ENCODE results near the gene COL4A1.

COL4A1 gene

DNA sequence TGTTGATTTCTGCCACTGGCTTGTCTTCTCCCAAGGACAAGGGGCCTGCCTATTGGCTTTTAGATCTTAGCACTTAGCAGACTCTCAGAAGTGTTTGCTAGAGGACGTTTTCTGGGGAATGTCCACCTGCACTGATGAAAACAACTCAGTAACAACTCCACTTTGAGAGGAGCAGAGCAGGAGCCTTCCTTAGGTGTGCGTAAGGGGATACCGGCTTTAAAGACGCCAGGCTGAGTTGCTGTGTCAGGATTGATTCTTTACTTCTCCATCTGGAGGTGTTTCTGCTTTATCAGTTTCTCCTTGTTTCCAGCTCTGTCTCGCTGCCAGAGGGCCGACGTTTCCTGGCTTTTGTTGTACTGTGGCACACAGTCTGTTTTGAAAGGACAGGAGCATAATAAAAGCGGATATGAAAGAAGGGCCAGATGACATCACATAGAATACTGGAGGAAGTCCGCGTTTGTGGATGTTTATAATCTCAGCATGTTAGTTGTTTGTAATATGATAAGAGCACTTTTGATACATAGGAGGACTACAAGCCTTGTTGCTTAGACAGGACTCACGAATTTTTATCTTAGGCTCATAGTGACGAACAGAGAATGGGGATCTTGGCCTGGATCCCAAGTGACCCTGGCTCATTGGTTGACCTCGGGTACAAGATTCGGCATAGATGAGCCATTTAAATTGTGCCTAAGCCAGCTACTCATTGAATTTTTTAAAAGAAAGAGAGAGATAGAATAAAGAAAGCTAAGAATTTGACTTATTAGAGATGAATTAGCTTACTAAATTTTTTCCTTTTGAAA, 34.7 kb upstream of the COL4A1 start:
- no peak for DNase-seq (ENCODE audit: low read depth in 1 of 2, low spot score in 1 of 2)

DNA sequence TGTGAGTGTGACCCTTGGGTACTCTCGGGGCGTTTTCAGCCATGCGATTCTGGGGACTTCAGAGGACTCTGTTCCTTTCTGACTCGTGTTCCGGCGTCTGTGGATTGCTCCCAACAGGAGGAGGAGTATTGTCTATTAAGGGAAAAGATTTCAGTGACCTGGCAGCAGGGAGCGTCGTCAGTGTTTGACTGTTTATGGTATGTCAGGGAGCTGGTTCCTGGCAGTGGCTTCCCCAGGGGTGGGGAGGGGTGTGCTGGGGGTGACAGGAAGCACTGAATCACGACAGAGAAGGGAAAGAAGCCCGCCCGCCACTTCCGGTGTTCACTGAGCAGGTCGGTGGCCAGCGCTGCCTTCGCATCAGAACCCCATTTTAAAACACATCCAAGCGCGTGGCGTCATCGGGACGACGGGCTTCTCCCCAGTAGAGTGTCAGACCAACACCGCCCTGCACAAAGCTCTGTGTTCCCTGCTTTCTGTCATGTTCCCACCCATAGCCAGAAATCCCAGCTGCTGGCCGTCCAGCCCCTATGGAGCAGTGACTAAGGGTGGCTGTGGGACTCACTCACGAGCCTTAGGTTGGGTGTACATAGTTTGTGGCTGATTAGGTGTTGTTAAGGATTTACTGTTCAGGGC, 34.0 kb upstream of the COL4A1 start:
- peak in 1 of 2 donors; percentile 43 for DNase-seq (ENCODE audit: low read depth in 1 of 2, low spot score in 1 of 2)

DNA sequence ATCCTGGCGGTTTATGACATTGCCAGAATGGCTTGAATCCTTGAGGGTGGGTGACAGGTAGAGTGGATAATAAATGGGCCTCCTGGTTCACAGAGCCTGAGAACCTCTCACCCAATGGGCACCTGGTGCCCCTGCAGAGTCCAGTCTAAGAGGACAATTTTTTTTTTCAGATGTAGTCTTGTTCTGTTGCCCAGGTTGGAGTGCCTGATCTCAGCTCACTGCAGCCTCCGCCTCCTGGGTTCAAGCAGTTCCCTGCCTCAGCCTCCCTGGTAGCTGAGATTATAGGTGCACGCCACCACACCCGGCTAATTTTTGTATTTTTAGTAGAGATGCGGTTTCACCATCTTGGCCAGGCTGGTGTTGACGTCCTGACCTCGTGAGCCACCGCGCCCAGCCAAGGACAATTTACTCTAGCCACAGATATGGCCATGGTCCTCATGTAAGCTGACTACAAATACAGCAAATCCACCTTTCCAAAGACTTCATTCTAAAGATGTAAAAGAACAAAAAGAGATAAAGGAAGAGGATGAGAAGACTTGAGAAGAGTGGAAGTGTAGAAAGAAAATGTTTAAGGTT, 33.1 kb upstream of the COL4A1 start:
- DNase-seq (ENCODE audit: low read depth in 1 of 2, low spot score in 1 of 2): no peak

DNA sequence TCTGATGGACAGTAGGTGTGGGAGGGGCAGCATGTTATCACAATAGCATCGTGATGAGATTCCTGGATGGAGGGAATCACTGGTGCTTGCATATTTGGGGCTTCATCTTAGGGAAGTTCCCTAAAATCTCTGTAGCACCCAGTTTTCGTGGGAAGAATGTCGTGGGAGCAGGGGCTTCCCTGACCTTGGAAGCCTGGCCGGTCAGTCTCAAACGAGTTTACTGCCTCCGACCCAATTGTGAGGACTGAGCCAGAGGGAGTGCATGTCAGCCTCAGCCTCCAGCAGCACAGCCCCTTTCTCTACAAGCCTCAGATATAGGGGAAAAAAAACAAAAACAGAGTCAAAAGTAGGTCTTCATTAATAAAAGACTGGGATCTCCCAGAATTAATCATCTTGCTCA, 32.3 kb upstream of the COL4A1 start:
- DNase-seq (ENCODE audit: low read depth in 1 of 2, low spot score in 1 of 2): no peak

DNA sequence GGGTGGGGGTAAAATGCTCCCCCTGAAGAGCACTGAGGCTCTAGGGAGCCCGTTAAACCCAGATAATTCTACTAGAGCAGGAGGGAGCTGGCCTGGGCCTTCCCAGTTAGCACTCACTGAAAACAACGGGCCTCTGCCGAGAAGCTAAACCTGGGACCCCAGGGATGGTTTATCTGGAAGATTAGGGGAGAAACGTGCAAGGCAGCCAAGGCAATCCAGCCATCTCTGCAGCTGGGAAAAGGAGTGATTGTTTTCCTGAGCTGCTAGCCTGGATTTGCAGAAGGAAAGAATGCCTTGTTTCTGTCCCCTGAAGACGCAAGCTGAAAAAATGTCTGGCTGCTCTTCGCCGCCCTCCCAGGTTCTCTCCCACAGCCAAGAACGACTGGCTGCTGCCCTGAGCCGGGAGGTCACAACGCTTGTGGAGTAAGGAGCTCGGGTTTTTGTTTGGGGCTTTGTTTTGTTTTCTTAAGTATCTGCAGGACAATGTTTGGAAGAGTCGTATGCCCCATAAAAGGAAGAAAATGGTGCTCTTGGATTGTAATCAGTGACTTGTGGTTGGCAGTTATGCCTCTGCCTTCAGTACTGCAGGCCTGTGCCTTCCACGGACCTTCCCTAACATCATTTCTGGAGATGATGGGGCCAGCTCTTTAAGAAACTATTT, 31.6 kb upstream of the COL4A1 start:
- no peak for DNase-seq (ENCODE audit: low read depth in 1 of 2, low spot score in 1 of 2)

DNA sequence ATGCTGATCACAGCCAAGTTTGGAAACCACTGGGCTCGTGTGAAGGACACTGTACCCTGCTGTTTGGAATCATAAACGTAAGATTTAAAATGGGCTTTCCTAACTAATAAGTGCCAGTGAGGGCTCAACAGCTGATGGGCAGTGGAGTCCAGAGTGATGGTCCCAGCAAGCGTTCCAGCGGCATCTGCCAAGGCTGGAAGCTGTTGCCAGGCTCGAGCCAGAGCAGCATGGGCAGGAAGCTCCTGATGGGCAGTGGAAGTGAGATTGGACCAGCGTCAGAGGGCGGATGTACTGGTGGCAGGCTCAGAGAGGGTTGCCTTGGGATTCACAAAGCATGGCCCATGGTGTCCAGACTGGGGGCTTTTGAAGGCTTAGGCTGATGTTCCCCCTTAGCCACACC, 30.3 kb upstream of the COL4A1 start:
- no peak for DNase-seq (ENCODE audit: low read depth in 1 of 2, low spot score in 1 of 2)

DNA sequence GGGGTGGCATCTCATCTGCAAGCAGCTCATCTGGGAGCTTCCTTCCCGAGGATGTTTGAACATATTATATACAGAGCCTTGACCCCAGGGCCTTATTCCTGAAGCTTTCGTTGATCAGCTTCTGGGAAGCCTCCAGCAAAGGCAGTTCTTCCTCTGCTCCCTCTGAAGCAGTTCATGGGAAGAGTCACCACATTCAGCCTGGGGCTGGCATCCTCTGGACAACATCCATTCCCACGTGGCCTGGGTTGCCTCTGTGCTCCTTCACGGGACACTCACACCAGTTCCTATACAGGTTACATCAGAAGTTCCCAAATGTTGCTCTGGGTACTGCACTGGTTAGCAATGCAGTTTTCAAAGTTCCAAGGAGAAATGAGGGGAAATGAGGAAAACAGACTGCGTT, 29.7 kb upstream of the COL4A1 start:
- no peak for DNase-seq (ENCODE audit: low read depth in 1 of 2, low spot score in 1 of 2)

DNA sequence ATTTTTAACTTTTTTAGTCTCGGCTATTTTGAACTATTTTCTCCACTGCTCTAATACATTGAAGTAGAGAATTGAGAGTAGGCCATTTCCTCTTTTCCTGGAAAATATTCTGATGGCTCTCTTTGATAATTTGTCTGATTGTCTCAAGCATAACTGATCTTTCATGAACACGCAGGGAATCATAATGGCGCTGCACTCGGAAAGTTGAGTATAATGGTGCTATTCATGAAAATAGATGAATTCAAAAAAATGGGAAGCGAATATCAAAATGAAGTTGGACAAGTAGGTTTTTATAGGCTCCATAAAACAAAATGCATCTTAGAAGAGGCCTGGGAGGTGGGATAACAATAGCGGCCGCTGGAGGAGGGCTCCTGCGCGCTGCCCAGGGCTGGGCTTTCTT, 29.2 kb upstream of the COL4A1 start:
- DNase-seq (ENCODE audit: low read depth in 1 of 2, low spot score in 1 of 2): no peak

DNA sequence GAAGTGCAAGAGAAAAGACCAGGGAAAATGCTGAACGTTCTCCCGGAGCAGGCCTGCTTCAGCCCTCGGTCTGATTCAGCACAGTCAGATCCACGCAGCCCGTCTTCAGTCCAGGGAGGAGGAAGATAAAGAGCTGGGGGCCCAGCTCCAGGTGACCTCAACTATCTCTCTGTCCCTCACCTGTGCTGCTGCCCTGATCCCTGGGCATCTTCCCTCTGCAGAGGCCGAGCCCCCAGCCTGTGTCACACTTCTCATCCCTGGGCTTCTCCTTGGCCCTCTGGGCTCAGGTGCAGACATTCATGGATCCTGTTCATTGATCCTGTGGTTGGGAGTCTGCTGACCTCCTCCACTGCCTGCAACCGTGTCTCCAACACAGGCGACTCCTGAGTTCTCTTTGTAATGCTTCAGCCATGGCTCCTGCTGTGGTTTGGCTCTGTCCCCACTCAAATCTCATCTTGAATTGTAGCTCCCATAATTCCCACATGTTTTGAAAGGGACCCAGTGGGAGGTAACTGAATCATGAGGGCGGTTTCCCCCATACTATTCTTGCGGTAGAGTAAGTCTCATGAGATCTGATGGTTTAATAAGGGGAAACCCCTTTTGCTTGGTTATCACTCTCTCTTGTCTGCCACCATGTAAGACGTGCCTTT, 28.0 kb upstream of the COL4A1 start:
- DNase-seq (ENCODE audit: low read depth in 1 of 2, low spot score in 1 of 2): no peak

DNA sequence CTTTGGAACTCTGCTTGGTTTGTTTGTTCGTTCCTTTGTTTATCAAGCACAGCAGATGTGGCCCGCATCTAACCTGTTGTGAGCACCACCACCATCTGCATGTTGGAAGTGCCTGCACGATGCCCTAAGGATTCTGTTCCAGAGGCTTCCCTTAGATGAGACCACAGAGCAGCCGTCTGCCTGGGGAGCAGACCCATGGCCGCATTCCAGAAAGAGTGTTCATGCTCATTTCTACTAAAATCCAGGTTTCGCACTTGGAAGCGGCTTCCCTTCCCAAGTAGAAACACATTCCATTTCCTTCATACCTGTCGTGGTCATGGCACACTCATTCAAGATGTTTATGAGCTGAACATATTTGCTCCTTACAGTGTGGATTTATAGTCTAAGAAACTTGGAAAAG, 27.3 kb upstream of the COL4A1 start:
- DNase-seq (ENCODE audit: low read depth in 1 of 2, low spot score in 1 of 2): no peak

DNA sequence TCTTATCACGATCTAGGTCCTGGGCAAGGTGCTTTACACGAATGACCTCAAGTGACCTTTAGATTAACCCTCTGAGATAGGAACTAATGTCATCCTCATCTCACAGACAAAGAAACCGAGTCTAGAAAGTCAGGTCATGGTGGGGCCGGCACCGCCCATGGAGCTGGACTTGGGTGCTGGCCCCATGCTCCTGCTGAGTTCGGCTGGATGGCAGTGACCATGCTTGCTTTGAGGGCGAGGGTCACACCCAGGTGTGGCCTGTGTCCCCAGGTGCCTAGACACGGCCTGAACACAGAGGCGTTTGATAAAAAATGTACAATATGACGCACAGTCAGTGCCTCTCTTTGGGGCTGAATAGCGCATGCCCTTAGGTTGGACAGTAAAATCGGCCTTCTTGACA, 26.9 kb upstream of the COL4A1 start:
- no peak for DNase-seq (ENCODE audit: low read depth in 1 of 2, low spot score in 1 of 2)

DNA sequence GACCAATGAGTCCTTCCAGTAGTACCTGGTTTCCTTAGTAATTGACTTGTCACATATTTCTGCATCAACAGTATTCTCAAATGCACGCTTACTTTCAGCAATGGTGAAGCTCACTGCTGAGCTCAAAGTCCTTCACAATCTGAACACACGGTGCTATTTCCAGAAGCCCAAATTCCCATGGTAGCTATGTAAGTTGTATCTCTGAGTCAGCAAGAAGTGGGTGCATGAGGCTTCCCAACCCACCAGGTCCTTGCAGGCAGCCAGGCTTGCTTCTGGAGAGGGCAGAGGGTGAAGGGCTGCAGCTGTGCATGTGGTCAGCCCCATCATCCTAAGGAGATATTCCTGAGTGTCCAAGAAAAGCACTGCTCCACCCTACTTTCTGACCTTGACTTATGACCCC, 25.8 kb upstream of the COL4A1 start:
- DNase-seq (ENCODE audit: low read depth in 1 of 2, low spot score in 1 of 2): no peak

DNA sequence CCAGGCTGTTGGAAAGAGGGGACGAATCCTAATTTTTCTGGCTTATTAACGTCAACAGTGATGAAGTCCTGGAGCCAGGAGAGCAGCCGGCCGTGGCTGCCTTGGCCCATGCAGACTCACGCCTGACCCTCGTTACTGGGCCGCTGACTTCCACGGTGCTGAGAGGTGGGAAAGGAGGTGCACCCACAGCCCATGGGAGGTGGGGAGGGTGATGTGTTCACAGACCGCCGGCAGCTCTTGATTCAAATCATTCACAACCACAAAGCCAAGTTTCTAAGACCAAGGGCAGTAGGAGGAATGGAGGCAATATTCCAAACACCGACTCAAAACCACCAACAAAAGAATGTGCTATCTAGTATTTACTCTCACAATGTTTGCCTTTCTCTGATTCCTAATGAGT, 24.4 kb upstream of the COL4A1 start:
- DNase-seq (ENCODE audit: low read depth in 1 of 2, low spot score in 1 of 2): no peak

DNA sequence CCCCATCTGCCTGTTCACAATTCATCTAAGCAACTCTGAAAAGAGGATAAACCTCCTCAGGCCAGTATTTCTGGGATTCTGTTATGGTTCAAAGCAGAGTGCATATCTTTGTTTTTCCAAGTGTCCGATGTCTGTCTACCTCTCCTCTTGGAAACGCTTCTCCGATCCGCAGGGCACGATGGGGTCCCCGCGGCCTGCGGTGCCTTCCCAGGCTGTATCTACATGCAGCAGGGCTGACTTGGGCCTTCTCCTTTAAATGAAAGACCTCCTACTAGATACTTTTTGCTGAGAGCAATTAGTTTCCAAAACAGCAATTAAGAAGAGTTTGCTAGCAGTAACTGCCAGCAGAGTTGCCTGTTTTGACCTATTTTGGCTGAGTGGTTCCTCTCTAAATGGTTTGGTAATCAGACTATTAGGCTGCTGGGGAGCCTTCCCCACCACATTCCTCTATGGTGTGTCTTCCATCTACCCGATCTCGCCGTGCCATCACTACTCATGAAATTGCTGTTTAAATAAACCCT, 23.6 kb upstream of the COL4A1 start:
- no peak for DNase-seq (ENCODE audit: low read depth in 1 of 2, low spot score in 1 of 2)

DNA sequence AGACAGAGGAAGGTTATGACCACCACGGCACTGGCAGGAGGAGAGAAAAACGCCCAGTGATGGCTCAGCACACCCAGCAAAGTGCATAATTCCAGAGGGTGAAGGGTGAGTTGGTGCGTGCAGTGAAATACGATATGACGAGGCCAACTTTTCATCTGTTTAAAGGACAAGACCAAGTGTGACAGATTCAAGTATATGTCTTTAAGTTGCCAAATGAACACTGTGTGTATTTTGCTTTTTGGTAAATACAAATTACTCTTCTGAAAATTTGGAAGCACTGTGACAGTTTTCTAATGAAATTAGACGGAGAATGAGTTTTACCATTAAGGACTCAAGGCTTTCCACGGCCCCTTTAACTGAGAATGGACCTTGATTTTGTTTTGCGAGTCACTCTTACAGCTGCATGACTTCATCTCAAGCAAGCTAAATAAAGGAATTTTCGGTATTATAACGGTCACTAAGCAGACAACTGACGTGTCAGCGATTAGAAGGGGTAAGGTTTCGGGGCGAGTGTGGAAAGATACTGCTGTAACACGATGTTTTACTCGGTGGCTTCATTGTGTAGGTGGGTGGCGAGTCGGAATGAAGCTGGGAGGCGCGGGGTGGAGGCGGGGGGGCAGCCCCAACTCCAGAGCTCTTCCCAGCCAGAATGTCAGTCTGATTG, 23.0 kb upstream of the COL4A1 start:
- no peak for DNase-seq (ENCODE audit: low read depth in 1 of 2, low spot score in 1 of 2)

DNA sequence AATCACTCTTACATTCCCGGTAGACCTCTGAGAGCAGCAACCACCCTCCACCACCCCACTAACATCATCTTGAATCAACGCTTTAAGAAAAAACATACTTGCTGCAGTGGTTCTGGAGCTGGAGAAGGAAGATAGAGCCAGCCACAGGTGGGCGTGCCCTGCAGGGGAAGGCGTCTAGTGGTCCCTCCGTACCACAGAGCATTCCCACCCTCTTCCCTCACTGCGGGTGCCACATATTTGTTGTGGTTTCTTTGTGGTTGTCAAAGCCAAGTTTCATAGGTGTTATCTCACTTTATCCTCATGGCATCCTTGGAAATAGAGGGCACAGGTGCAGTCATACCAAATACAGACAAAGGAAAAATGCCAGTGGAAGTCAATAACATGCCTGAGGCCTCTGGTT, 22.3 kb upstream of the COL4A1 start:
- DNase-seq (ENCODE audit: low read depth in 1 of 2, low spot score in 1 of 2): no peak

DNA sequence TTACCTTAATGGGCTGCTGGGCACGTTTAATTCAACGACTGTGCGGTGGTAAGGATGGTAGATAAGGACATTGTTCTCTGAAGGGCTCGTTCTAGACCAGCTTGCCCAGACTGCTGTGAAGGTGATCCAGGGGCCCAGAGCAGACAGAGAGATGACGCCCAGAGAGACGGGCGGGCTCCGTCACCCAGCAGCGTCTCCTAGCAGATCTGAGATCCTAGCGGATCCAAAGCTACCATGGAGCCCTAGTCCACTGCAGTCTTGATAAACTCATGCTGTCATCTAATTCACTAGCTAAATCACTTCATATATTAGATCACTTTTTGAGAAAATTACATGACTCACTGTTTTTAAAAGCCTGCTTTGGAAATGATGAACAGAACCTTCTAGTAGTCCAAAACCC, 21.6 kb upstream of the COL4A1 start:
- no peak for DNase-seq (ENCODE audit: low read depth in 1 of 2, low spot score in 1 of 2)

DNA sequence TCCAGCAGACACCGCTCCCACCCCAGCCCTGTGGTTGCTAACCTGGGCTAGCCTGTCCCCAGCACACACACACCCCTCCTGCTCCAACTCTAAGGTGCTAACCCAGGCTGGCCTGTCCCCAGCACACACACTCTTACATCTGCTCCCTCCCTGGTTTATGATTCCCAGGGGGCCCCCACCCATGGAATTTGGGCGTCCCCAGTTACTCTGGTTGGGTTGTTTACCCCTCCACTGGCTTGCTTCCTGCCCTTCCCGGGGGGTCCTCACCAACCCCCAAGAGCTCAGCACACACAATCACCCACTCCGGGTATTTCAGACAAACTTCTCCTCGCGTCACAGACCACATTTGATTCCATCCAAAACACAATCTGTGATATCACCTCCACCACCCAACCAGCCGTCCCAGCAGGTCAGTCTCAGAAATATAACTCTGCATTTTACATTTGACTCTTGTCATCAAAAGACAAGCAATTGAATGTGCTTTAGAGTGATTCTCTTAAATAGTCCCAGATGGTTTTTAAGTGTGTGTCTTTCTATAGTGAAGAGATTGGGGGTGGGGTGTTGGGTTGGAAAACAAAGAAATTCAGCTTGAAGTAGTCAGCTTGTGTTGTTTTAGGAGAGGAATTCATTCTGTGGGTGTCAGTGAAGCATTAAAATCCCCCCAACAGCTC, 20.2 kb upstream of the COL4A1 start:
- no peak for DNase-seq (ENCODE audit: low read depth in 1 of 2, low spot score in 1 of 2)

DNA sequence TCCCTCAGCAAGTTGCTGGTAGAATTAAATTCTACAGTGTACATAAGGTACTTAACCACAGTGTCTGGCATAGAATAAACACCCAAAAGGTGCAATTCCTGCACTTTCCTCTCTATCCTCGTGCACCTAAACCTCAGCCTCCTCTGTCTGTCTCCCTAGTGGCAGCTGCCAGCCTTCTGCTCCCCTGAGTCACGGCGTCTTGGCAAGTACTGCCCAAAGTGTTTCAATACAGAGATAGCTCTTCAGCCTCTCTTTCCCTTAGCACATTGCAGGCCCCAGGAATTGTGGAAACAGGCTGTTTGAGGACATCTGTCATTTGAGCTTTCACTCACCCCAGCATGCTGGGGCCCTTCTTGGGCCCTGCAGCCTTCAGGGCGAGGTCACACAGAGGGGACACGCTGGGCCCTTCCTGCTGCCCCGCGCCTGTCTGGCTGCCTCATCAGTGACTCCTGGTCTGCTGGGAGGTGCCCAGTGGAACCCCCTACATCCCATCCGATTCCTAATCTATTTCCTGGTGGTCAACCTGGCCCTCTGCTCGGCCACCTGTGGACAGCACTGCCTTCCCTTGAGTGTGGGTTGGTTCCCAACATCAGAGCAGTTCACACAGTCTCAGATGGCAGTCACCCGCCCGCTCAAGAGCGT, 19.4 kb upstream of the COL4A1 start:
- no peak for DNase-seq (ENCODE audit: low read depth in 1 of 2, low spot score in 1 of 2)
